K562 (cell line): ENCODE measurements around the gene PLAAT4. TPM values are rescaled to one million over a fixed set of nuclear protein-coding genes. Genes with fewer than 3 reads are reported as not detected.

ENCODE experiments used
- ATF7 ChIP-seq: fragments of 450-650 bp; IDR thresholded peaks from 2 replicates; pipeline ENCODE4 v1.7.1; 2014; ENCODE audit warnings: mild to moderate bottlenecking, moderate library complexity
- BRF1 ChIP-seq: IDR thresholded peaks from 3 replicates; pipeline ENCODE4 v1.6.1; 2011; ENCODE audit warnings: borderline replicate concordance, mild to moderate bottlenecking; ENCODE audit not compliant: insufficient read length; ENCODE audit errors: extremely low read depth
- CBFB ChIP-seq: sonication (generic); formaldehyde crosslinking; IDR thresholded peaks from 2 replicates; pipeline ENCODE4 v1.4.0; 2020; ENCODE audit warnings: mild to moderate bottlenecking, missing genetic modification reagents
- CHCHD3 ChIP-seq: fragments of 250-450 bp; sonication (Bioruptor Pico); IDR thresholded peaks from 2 replicates; pipeline ENCODE4 v2.1.2; 2022; ENCODE audit warnings: mild to moderate bottlenecking
- CHD1 ChIP-seq: fragments of 200-600 bp; sonication (generic); IDR thresholded peaks from one replicate; pipeline ENCODE4 v1.6.1; 2012; ENCODE audit warnings: mild to moderate bottlenecking, moderate library complexity, low read length, inconsistent platforms
- CLOCK ChIP-seq: fragments of 250-450 bp; sonication (Bioruptor Pico); IDR thresholded peaks from 2 replicates; pipeline ENCODE4 v1.4.0; 2020; ENCODE audit warnings: mild to moderate bottlenecking, moderate library complexity, borderline replicate concordance
- FOXJ2 ChIP-seq: fragments of 200-800 bp; sonication (Bioruptor generic); IDR thresholded peaks from 2 replicates; pipeline ENCODE4 v1.6.1; 2016; ENCODE audit warnings: missing genetic modification characterization, missing compliant biosample characterization
- GTF2B ChIP-seq: IDR thresholded peaks from 2 replicates; pipeline ENCODE4 v1.6.1; 2011; ENCODE audit not compliant: insufficient read length; ENCODE audit errors: extremely low read depth
- ID3 ChIP-seq, 2 experiments: fragments of 250-450 bp in 1 of 2; fragments of 450-650 bp in 1 of 2; sonication (Bioruptor Pico) in 1 of 2; IDR thresholded peaks; 2 replicates each; pipeline versions ENCODE4 v1.6.1 to v1.8.0; 2016 to 2021; ENCODE audit warnings: mild to moderate bottlenecking in 2 of 2, moderate library complexity in 2 of 2, missing compliant biosample characterization in 1 of 2, missing genetic modification characterization in 1 of 2
- KDM1A ChIP-seq, 2 experiments: fragments of 450-650 bp; IDR thresholded peaks; 2 replicates each; pipeline ENCODE4 v1.6.1; 2016; ENCODE audit warnings: mild to moderate bottlenecking in 2 of 2
- MTA1 ChIP-seq: fragments of 450-650 bp; IDR thresholded peaks from 2 replicates; pipeline ENCODE4 v1.6.1; 2017; ENCODE audit warnings: borderline replicate concordance
- NCOR1 ChIP-seq: fragments of 450-650 bp; IDR thresholded peaks from 2 replicates; pipeline ENCODE4 v1.6.1; 2016; ENCODE audit warnings: mild to moderate bottlenecking, moderate library complexity
- POLR2G ChIP-seq: fragments of 200-400 bp; formaldehyde crosslinking; IDR thresholded peaks from 2 replicates; pipeline ENCODE4 v1.6.1; 2017; ENCODE audit warnings: low read depth, mild to moderate bottlenecking, antibody characterized with exemption, low read length, moderate library complexity
- RBM14 ChIP-seq: fragments of 200-400 bp; formaldehyde crosslinking; IDR thresholded peaks from 2 replicates; pipeline ENCODE4 v1.6.1; 2018; ENCODE audit warnings: low read depth, mild to moderate bottlenecking, low read length, moderate library complexity, borderline replicate concordance; ENCODE audit not compliant: insufficient read depth
- SMAD1 ChIP-seq: fragments of 150-350 bp; IDR thresholded peaks from 2 replicates; pipeline ENCODE4 v1.6.1; 2014; ENCODE audit warnings: low read length, low read depth; ENCODE audit not compliant: partially characterized antibody
- SRSF9 ChIP-seq: fragments of 200-400 bp; formaldehyde crosslinking; IDR thresholded peaks from 2 replicates; pipeline ENCODE4 v1.6.1; 2017; ENCODE audit warnings: low read depth, low read length, borderline replicate concordance
- TFAP4 ChIP-seq: sonication (generic); formaldehyde crosslinking; IDR thresholded peaks from 2 replicates; pipeline ENCODE4 v1.8.0; 2022; ENCODE audit warnings: missing genetic modification reagents, mild to moderate bottlenecking, moderate library complexity, borderline replicate concordance
- ZFP36 ChIP-seq: fragments of 150-350 bp; IDR thresholded peaks from 2 replicates; pipeline ENCODE4 v1.6.1; 2018; ENCODE audit warnings: low read length, low read depth; ENCODE audit not compliant: partially characterized antibody
- ZFP91 ChIP-seq: sonication (generic); formaldehyde crosslinking; IDR thresholded peaks from 2 replicates; pipeline ENCODE4 v1.8.0; 2022; ENCODE audit warnings: mild to moderate bottlenecking, missing genetic modification reagents
- ZNF354B ChIP-seq: fragments of 250-450 bp; sonication (Bioruptor Pico); IDR thresholded peaks from 2 replicates; pipeline ENCODE4 v1.4.0; 2020
- polyA plus RNA-seq, 8 experiments: library from polyadenylated mRNA; depleted of rRNA in 4 of 8; stranded (reverse) in 5 of 8; unstranded in 3 of 8; fragments of >200 nt; fragmentation: Nextera tagmentation in 2 of 8; fragmentation: Illumina TruSeq in 1 of 8; extraction: Ambion mirVana in 2 of 8; extraction: Trizol in 1 of 8; gene quantifications; 2 replicates each; pipeline versions ENCODE4 v1.2.1 to v1.2.3, GENCODE V29; 2011 to 2014; ENCODE audit warnings: inconsistent platforms in 1 of 8, missing spikeins in 1 of 8
- total RNA-seq, 7 experiments: library from RNA; depleted of rRNA in 6 of 7; stranded (reverse); fragments of >200 nt in 6 of 7; fragmentation: Illumina TruSeq in 2 of 7; extraction: Trizol in 2 of 7; gene quantifications; 2 replicates each; pipeline versions ENCODE4 v1.2.1 to v1.2.3, GENCODE V29; 2011 to 2021; ENCODE audit warnings: low replicate concordance in 1 of 7

Gene PLAAT4
- total and polyA plus RNA-seq, 9 of the 15 experiments (the other 6 are each of a cell fraction or from before 2014, with no cell fraction given) = 0.54 to 3.0 (median 1.3) TPM; not detected in 1

GRCh38 chr11:63491636-63492372, 44.8 kb upstream of the PLAAT4 start (continued):
- no peak for TF ChIP-seq ZFP36
- peak; percentile 63 for TF ChIP-seq NCOR1
- TF ChIP-seq RBM14 = no peak
- TF ChIP-seq KDM1A (IDR thresholded peaks at IDR 0.05) = peak in 1 of 2 experiments; percentile 48; a peak in 3 of 4 replicates
- TF ChIP-seq CLOCK (CRISPR knock-in tag) = no peak
- TF ChIP-seq GTF2B = no peak
- TF ChIP-seq SRSF9 = no peak
- TF ChIP-seq POLR2G = no peak
- TF ChIP-seq CHD1 = no peak
- TF ChIP-seq FOXJ2 = no peak
- no peak for TF ChIP-seq BRF1
- peak; percentile 44; the same call in 1 of the 2 replicates for TF ChIP-seq ATF7
- TF ChIP-seq ZFP91 (CRISPR knock-in tag) = no peak
- no peak for TF ChIP-seq CHCHD3
- no peak for TF ChIP-seq ID3 (CRISPR knock-in tag; IDR thresholded peaks at IDR 0.05)
- no peak for TF ChIP-seq ID3 (tag; IDR thresholded peaks at IDR 0.05)
- no peak for TF ChIP-seq SMAD1
- TF ChIP-seq TFAP4 (CRISPR knock-in tag) = no peak
- 0 out of 2 replicates have a peak, but pooled peaks have one; percentile 40 for TF ChIP-seq ZNF354B (CRISPR knock-in tag)
- TF ChIP-seq CBFB (CRISPR knock-in tag) = no peak
- peak; percentile 30; the same call in 1 of the 2 replicates for TF ChIP-seq MTA1
